Measurements from ENCODE around the gene DISC1. TPM values are rescaled to one million over a fixed set of nuclear protein-coding genes. Genes with fewer than 3 reads are reported as not detected.
"Not testable (repeated sequence)": the region's sequence is repeated elsewhere in the genome, so short reads cannot be mapped to it uniquely, and the experiment has no call there.

Gene DISC1
- total RNA-seq, 3 donors from 2014 or later: 0.50 to 1.1 (median 0.57) TPM

GRCh38 chr1:231639819-231640218, 13.2 kb downstream of the DISC1 start:
- DNase-seq (no peak), ATAC-seq (no peak)
- peaks cover 12% of the 10 kb centered on the region for H3K4me1 Mint-ChIP-seq (ENCODE audit: low read depth)
- H3K9me3 Mint-ChIP-seq: peaks cover 3% of the 10 kb centered on the region
- no peak overlapping the region for H3K4me3 Mint-ChIP-seq
- H3K27me3 Mint-ChIP-seq (ENCODE audit: low read depth): no peaks in the 10 kb centered on the region
- H3K36me3 Mint-ChIP-seq (ENCODE audit: insufficient read depth): peaks cover 2% of the 10 kb centered on the region

GRCh38 chr1:231641444-231641843, 14.9 kb downstream of the DISC1 start:
- not testable (repeated sequence) for H3K9me3 Mint-ChIP-seq; DNase-seq; ATAC-seq; H3K27me3 Mint-ChIP-seq (ENCODE audit: low read depth); H3K36me3 Mint-ChIP-seq (ENCODE audit: insufficient read depth)
- Mint-ChIP-seq H3K4me1 (ENCODE audit: low read depth) (peaks cover 12% of the 10 kb centered on the region), H3K4me3 (peak overlapping the region; percentile 29)

- H3K4me1 Mint-ChIP-seq (ENCODE audit: low read depth): peaks cover 14% of the 10 kb centered on the region
- not testable (repeated sequence) for ATAC-seq; H3K9me3 Mint-ChIP-seq; H3K27me3 Mint-ChIP-seq (ENCODE audit: low read depth); H3K36me3 Mint-ChIP-seq (ENCODE audit: insufficient read depth); DNase-seq; H3K4me3 Mint-ChIP-seq
Observed at GRCh38 chr1:231642061-231642460, 15.5 kb downstream of the DISC1 start.

- no peak for ATAC-seq
Observed at GRCh38 chr1:231642618-231643017, 16.0 kb downstream of the DISC1 start.

GRCh38 chr1:231643071-231643934, 16.7 kb downstream of the DISC1 start:
- Mint-ChIP-seq H3K36me3 (ENCODE audit: insufficient read depth) (peaks cover 2% of the 10 kb centered on the region), H3K27me3 (ENCODE audit: low read depth) (no peaks in the 10 kb centered on the region), H3K9me3 (no peaks in the 10 kb centered on the region), H3K4me3 (no peak overlapping the region), H3K4me1 (ENCODE audit: low read depth) (peaks cover 8% of the 10 kb centered on the region)
- ATAC-seq (no peak), DNase-seq (no peak)

More at GRCh38 chr1:231642618-231643017, 16.0 kb downstream of the DISC1 start:
- peaks cover 10% of the 10 kb centered on the region for H3K4me1 Mint-ChIP-seq (ENCODE audit: low read depth)
- H3K9me3 Mint-ChIP-seq: no peaks in the 10 kb centered on the region
- no peaks in the 10 kb centered on the region for H3K27me3 Mint-ChIP-seq (ENCODE audit: low read depth)
- peaks cover 2% of the 10 kb centered on the region for H3K36me3 Mint-ChIP-seq (ENCODE audit: insufficient read depth)
- DNase-seq: no peak
- no peak overlapping the region for H3K4me3 Mint-ChIP-seq

- peaks cover 2% of the 10 kb centered on the region for H3K4me1 Mint-ChIP-seq (ENCODE audit: low read depth)
- H3K27me3 Mint-ChIP-seq (ENCODE audit: low read depth): no peaks in the 10 kb centered on the region
- peaks cover under 1% of the 10 kb centered on the region for H3K9me3 Mint-ChIP-seq
- DNase-seq (no peak), ATAC-seq (no peak)
- H3K4me3 Mint-ChIP-seq: no peak overlapping the region
- H3K36me3 Mint-ChIP-seq (ENCODE audit: insufficient read depth): peaks cover 2% of the 10 kb centered on the region
Observed at GRCh38 chr1:231643935-231644237, 17.3 kb downstream of the DISC1 start.

GRCh38 chr1:231645634-231646033, 19.0 kb downstream of the DISC1 start:
- H3K36me3 Mint-ChIP-seq (ENCODE audit: insufficient read depth); H3K9me3 Mint-ChIP-seq; H3K4me3 Mint-ChIP-seq; H3K27me3 Mint-ChIP-seq (ENCODE audit: low read depth); ATAC-seq; DNase-seq: not testable (repeated sequence)
- peaks cover 11% of the 10 kb centered on the region for H3K4me1 Mint-ChIP-seq (ENCODE audit: low read depth)

- H3K36me3 Mint-ChIP-seq (ENCODE audit: insufficient read depth); ATAC-seq; H3K4me3 Mint-ChIP-seq; H3K27me3 Mint-ChIP-seq (ENCODE audit: low read depth); DNase-seq: not testable (repeated sequence)
- Mint-ChIP-seq H3K9me3 (peaks cover 11% of the 10 kb centered on the region), H3K4me1 (ENCODE audit: low read depth) (peaks cover 16% of the 10 kb centered on the region)
Observed at GRCh38 chr1:231646165-231646564, 19.6 kb downstream of the DISC1 start.

GRCh38 chr1:231651621-231652260, 25.2 kb downstream of the DISC1 start:
- not testable (repeated sequence) for DNase-seq; H3K27me3 Mint-ChIP-seq (ENCODE audit: low read depth); ATAC-seq; H3K4me3 Mint-ChIP-seq
- peaks cover 12% of the 10 kb centered on the region for H3K36me3 Mint-ChIP-seq (ENCODE audit: insufficient read depth)
- H3K4me1 Mint-ChIP-seq (ENCODE audit: low read depth): peaks cover 26% of the 10 kb centered on the region
- H3K9me3 Mint-ChIP-seq: peaks cover 16% of the 10 kb centered on the region

GRCh38 chr1:231653632-231654031, 27.0 kb downstream of the DISC1 start:
- no peak for DNase-seq
- Mint-ChIP-seq H3K4me1 (ENCODE audit: low read depth) (peaks cover 34% of the 10 kb centered on the region), H3K4me3 (no peak overlapping the region), H3K36me3 (ENCODE audit: insufficient read depth) (peaks cover 14% of the 10 kb centered on the region), H3K27me3 (ENCODE audit: low read depth) (no peaks in the 10 kb centered on the region), H3K9me3 (peaks cover 20% of the 10 kb centered on the region)
- no peak for ATAC-seq

- no peak for DNase-seq
- ATAC-seq: no peak
- Mint-ChIP-seq H3K4me3 (no peak overlapping the region), H3K27me3 (ENCODE audit: low read depth) (no peaks in the 10 kb centered on the region), H3K4me1 (ENCODE audit: low read depth) (peaks cover 33% of the 10 kb centered on the region), H3K36me3 (ENCODE audit: insufficient read depth) (peaks cover 13% of the 10 kb centered on the region), H3K9me3 (peaks cover 15% of the 10 kb centered on the region)
Observed at GRCh38 chr1:231656741-231657140, 30.2 kb downstream of the DISC1 start.

- Mint-ChIP-seq H3K36me3 (ENCODE audit: insufficient read depth) (peaks cover 17% of the 10 kb centered on the region), H3K9me3 (peaks cover 24% of the 10 kb centered on the region), H3K4me1 (ENCODE audit: low read depth) (peaks cover 28% of the 10 kb centered on the region)
- not testable (repeated sequence) for H3K27me3 Mint-ChIP-seq (ENCODE audit: low read depth); H3K4me3 Mint-ChIP-seq; ATAC-seq; DNase-seq
Observed at GRCh38 chr1:231658223-231658622, 31.6 kb downstream of the DISC1 start.

- no peak for DNase-seq
- peaks cover 28% of the 10 kb centered on the region for H3K9me3 Mint-ChIP-seq
- no peak for ATAC-seq
- no peaks in the 10 kb centered on the region for H3K27me3 Mint-ChIP-seq (ENCODE audit: low read depth)
- peaks cover 26% of the 10 kb centered on the region for H3K4me1 Mint-ChIP-seq (ENCODE audit: low read depth)
- H3K4me3 Mint-ChIP-seq: no peak overlapping the region
- H3K36me3 Mint-ChIP-seq (ENCODE audit: insufficient read depth): peaks cover 20% of the 10 kb centered on the region
Observed at GRCh38 chr1:231660198-231660597, 33.6 kb downstream of the DISC1 start.

- ATAC-seq (no peak), DNase-seq (no peak)
- Mint-ChIP-seq H3K4me1 (ENCODE audit: low read depth) (peaks cover 23% of the 10 kb centered on the region), H3K4me3 (no peak overlapping the region), H3K27me3 (ENCODE audit: low read depth) (no peaks in the 10 kb centered on the region), H3K9me3 (peaks cover 19% of the 10 kb centered on the region), H3K36me3 (ENCODE audit: insufficient read depth) (peaks cover 13% of the 10 kb centered on the region)
Observed at GRCh38 chr1:231663211-231663792, 36.7 kb downstream of the DISC1 start.

All from activated T-cell treated with anti-CD3 and anti-CD28 coated beads, Interleukin-2, amount 50 U/mL, for 4 hours (primary cell).